Measurements from ENCODE around the gene PARM1.

PARM1 gene

DNA sequence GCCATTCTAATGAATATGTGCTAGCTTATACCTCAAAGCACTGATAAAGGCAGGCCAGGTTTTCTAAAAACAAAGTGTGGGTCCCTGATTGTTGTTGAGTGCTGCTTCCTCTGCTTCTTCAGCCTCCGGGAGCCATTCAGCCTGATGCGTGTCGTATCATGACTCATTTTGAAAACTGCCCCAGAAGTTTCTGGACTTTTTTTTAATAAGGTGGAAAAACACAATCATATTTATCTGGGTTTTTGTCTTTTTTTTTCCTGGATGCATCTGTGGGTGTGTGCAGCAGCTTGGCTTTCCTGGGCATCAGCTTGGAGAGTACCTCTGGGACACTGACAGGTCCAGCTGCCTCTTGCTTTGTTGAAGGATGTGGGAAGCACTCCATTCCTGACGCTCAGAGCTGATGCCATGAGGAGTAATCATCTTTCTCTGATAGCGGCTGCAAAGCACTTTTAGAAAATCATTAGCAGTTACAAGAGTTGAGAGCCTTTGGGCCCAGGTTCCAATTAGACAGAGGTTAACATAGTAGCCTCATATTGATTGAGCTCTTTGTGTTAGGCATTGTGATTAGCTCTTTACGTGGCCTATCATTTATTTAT lies 66.9 kb downstream of the PARM1 start:
- no peak for TF ChIP-seq ZFX (IDR thresholded peaks at IDR 0.05; ENCODE audit: borderline replicate concordance)
- TF ChIP-seq, protein P1, sequence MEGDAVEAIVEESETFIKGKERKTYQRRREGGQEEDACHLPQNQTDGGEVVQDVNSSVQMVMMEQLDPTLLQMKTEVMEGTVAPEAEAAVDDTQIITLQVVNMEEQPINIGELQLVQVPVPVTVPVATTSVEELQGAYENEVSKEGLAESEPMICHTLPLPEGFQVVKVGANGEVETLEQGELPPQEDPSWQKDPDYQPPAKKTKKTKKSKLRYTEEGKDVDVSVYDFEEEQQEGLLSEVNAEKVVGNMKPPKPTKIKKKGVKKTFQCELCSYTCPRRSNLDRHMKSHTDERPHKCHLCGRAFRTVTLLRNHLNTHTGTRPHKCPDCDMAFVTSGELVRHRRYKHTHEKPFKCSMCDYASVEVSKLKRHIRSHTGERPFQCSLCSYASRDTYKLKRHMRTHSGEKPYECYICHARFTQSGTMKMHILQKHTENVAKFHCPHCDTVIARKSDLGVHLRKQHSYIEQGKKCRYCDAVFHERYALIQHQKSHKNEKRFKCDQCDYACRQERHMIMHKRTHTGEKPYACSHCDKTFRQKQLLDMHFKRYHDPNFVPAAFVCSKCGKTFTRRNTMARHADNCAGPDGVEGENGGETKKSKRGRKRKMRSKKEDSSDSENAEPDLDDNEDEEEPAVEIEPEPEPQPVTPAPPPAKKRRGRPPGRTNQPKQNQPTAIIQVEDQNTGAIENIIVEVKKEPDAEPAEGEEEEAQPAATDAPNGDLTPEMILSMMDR (IDR thresholded peaks at IDR 0.05) = no peak
- no peak overlapping the region for H3K27ac ChIP-seq

DNA sequence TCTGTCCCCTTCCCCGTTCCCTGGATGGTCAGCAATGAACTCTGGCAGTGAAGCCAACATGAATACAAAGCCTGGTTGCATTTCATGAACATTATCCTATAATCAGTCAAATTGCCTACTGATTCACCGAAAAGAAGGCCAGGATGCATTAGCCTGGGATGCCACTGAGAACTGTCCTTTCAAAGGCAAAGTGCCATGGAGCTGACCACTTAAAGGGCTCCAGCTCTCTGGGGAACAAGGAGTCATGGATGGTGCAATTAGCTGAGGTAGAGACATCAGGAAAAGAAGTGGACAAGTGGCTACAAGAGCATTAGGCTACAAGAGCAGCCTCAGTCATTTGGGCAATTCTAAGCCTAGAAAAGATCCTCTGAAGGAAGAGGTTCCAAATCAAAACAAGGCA lies 69.0 kb downstream of the PARM1 start:
- TF ChIP-seq ZFX (IDR thresholded peaks at IDR 0.05; ENCODE audit: borderline replicate concordance) = no peak
- TF ChIP-seq, protein P1 (IDR thresholded peaks at IDR 0.05) = no peak

DNA sequence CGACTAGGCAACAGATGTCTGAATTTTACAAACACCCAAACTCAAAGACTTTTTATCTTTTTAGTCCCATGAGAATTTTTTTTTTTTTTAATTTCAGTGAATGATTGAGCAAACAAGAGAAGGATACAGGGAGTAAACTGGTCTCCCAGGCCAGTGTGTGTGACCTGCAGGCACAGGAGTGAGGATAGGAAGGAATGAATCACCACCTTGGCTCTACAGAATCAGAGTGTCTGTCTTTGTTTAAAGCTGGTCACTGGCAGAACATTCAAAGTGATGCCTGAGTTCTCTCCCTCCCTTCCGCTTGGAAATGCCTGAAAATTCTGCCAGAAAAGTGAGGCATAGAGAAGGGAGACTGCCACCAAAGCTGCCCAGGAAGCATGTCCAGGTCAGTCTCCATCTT lies 69.5 kb downstream of the PARM1 start:
- no peak overlapping the region for H3K27ac ChIP-seq
- TF ChIP-seq, protein P1 (IDR thresholded peaks at IDR 0.05) = no peak
- no peak for TF ChIP-seq ZFX (IDR thresholded peaks at IDR 0.05; ENCODE audit: borderline replicate concordance)

More for the DNA sequence above, 69.0 kb downstream of the PARM1 start:
- no peak overlapping the region for H3K27ac ChIP-seq

DNA sequence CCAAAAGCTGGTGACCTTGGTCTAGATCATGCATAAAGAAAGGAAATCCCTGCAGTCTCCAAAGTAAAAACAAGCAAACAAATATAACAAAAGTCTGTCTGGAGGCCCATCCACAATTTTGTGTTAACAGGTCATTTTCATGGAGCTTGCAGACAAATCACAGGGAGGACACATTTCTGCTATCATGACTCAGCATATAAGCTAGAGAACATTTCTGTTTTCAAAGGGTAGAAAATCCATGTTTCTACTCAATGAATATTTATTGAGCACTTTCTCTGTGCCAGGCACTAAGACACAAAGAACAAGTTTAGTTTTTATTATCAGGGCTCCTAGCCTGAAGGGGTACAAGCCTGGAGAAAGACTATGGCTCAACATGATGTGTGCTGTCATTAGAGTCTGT lies 71.1 kb downstream of the PARM1 start:
- no peak overlapping the region for H3K27ac ChIP-seq
- TF ChIP-seq, protein P1 (IDR thresholded peaks at IDR 0.05) = no peak
- no peak for TF ChIP-seq ZFX (IDR thresholded peaks at IDR 0.05; ENCODE audit: borderline replicate concordance)

DNA sequence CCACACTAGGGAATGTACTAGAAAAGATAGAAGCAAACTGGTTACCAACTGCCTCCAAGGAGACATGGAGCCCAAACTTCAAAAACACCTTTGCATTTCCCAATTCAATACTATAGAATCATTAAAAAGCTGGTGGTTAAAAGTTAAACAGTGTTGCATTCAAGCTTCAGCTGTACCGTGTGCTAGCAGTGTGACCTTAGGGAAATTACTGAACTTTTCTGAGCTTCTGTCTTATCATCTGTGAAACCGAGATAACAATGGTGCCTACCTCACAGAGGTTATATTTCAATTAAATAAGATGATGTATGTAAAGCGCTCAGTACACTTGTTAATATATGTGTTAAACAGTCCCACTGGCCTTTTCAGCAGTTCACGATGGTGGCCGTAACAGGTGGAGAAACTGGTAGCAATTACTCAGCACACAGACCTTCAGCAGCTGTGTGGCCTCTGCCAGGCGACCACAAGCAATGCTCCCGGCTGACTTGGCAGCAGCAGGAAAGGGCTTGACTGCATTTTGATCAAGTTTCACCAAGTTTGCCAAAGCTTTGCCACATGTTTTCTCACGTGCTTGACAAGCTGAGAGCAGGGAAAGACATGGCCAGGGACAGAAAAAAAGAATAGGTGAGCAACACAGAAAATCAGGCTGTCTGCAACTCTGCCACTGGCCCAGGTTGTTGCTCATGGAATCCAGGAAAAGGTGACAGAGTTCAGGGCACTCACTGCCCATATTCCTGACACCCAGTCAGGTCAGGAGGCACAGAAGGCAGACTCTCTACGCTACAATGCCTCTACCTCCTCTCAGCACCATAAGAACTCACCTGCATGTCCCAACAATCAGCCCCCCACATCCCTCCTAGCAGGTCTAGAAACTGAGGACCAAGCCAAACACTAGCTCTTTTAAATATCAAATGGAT lies 72.1 kb downstream of the PARM1 start:
- TF ChIP-seq, protein P1 (IDR thresholded peaks at IDR 0.05) = no peak
- TF ChIP-seq ZFX (IDR thresholded peaks at IDR 0.05; ENCODE audit: borderline replicate concordance) = no peak
- no peak overlapping the region for H3K27ac ChIP-seq

DNA sequence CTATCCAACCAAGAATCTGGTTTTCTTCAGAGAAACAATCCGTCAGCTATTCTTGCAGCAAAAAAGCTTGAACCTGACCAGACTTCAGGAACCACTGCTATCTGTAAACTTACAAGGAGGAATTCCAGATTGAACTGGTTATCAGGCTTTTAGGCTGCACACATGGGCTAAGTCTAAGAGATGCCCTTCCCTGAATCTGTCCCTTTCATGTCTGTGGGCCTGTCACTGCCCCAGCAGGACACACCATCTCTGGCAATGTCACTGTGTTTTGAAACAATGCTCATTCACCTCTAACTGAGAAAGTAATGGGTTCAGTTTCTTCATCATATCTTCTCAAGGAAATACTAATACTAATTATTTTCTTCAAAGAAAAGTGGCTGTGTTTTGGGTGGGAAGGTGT lies 72.8 kb downstream of the PARM1 start:
- TF ChIP-seq, protein P1 (IDR thresholded peaks at IDR 0.05) = no peak
- no peak for TF ChIP-seq ZFX (IDR thresholded peaks at IDR 0.05; ENCODE audit: borderline replicate concordance)
- H3K27ac ChIP-seq = no peak overlapping the region

DNA sequence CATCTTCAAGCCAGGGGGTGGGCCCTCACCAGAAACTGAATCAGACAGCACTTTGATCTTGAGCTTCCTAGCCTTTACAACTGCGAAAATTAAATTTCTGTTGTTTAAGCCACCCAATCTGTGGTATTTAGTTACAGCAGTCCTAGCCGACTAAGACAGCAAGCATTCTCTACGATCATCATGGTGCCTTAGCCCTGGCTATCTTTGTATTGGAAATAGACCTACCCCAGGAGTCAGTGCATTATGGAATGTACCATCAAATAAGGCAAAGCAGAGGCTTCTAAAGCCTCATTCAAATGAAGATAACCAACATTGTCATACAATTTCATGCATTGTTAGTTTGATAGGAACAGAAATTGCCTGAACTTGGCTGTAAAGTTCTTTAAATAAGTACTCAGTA lies 75.0 kb downstream of the PARM1 start:
- H3K27ac ChIP-seq = no peak overlapping the region
- TF ChIP-seq ZFX (IDR thresholded peaks at IDR 0.05; ENCODE audit: borderline replicate concordance) = no peak
- TF ChIP-seq, protein P1 (IDR thresholded peaks at IDR 0.05) = no peak

Measured in 22Rv1 (cell line).